HG02840 (cell line): Measurements from ENCODE around the gene GPRC5D.

ENCODE experiments used
- ATAC-seq: cut with Tn5 transposase; IDR thresholded peaks from one replicate; pipeline ENCODE4 v1.9.1; 2021; ENCODE audit warnings: mild to moderate bottlenecking, moderate library complexity, moderate number of reproducible peaks; ENCODE audit not compliant: unreplicated experiment, low FRiP score

The GPRC5D gene

DNA sequence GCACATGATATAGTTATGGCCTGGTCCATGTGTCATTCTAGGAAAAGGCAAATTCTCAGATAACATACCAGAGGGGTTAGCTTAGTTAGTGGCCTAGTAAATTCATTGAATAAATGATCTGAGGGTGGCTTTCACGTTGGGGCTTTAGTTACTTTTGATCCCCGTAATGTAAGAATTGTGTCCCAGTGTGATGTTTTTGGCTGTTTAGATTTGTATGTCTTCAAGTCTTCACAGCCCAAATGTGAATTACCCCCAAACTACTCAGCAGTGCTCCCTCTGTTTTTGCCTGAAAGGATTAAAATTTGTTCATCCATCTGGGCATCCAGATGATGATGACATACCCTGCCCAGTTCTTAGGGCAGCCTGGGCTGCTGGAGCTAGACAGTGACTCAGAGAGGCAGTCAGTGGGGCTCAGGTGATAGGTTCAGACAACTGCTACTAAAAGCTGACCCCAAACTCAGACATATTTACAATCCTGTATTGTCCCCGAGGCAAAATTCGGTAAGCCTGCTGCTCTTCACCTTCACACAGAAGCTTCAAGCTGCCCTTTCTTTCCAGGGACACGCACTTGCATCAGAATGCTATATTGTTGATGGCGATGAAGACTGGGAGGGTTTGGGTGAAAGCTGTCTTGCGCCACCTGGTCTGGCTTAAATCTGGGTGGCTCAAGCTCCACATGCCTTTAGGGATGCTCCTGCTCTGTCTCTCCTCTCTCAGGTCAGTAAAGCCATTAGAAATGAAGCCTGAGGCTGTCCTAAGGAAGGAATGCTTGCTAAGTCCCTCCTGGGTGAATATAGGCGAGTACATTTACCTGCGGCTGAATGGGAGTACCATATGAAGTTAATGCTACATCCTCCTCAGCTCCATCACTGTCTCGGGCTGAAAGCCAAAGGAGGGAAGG lies 10.3 kb downstream of the GPRC5D start:
- no peak for ATAC-seq

- ATAC-seq, result no peak
Measured at GRCh38 chr12:12939888-12940287, 12.1 kb downstream of the GPRC5D start.

DNA sequence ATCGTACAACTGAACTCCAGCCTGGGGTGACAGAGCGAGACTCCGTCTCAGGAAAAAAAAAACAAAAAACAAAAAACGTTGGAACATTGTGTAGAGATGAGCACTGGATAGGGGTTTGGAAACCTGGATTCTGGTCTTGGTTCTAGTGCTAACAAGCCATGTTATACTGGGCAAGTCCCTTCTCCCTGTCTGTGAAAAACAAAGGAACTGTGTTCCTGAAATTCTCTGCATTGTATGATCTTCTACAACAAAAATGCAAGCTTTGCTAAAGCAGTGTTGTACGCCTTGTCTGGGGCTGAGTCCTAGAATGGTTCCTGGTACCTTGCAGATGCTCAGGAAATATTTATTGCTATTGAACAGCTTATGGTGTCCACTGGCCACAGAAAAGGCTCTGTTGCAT lies 13.4 kb downstream of the GPRC5D start:
- no peak for ATAC-seq

DNA sequence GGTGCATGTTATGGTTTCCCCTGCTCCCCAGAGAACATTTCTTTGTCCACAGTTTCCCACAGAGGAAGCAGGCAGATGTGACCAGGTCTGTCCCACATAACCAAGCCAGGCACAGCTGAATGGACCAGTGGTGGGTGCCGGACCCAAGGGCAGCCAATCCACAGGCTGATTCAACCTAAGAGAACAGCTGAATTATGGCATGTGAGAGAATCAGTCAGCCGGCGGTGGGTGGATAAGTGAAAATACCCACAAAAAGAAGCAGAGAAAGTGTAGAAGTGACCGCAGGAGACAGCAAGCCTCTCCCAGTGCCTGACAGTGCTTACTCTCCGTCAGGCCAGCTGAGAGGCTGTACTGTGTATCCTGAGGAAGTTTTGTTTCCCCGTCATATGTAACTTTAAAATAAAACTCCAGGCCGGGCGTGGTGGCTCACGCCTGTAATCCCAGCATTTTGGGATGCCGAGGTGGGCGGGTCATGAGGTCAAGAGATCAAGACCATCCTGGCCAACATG lies 14.9 kb downstream of the GPRC5D start:
- ATAC-seq, result no peak

- ATAC-seq, result no peak
Measured at GRCh38 chr12:12934556-12934955, 17.4 kb downstream of the GPRC5D start.

- no peak for ATAC-seq
Measured at GRCh38 chr12:12933742-12934141, 18.2 kb downstream of the GPRC5D start.

DNA sequence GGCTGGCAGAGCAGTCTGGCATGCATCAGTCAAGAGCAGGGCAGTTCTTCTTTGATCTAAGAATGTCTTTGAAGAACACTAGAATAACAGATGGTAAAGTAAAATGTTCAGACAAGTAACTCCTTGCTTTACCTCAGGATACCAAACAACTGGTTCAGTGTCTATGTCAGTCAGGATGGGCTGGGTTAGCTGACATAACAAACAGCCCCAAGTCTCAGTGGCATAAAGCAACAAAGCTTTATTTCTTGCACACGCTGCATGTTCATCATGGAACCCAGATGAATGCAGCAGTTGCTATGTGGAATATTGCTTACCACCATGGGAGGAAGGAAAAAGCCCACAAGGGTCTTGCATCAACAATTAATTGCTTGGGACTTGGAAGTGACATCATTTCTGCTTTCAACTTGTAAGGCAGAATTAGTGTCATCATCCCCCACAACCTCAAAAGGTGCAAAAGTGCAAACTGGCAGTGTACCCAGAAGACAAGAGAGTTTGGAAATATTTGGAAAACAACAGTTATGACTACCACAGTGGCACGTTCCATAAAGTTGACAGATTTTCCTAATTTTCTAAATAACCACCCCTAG lies 21.2 kb downstream of the GPRC5D start:
- ATAC-seq, result no peak

DNA sequence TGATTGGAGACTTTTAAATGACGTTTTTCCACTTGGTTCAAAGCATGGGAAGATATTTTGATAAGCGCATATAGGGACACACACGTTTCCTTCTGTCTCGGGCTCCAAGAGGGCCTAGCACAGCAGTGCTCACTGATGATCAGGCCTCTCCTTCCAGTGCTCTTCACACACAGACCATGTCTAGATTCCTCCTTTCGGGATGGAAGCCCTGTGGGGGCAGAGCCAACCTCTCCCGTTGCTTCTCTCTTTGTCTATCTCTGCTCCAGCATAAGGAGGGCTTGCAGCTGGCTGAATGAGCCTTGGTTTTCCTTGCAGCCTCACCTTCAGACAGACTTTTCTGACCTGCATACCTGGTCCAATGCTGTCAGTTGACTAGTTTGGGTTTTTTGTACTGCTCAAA lies 22.3 kb downstream of the GPRC5D start:
- no peak for ATAC-seq

DNA sequence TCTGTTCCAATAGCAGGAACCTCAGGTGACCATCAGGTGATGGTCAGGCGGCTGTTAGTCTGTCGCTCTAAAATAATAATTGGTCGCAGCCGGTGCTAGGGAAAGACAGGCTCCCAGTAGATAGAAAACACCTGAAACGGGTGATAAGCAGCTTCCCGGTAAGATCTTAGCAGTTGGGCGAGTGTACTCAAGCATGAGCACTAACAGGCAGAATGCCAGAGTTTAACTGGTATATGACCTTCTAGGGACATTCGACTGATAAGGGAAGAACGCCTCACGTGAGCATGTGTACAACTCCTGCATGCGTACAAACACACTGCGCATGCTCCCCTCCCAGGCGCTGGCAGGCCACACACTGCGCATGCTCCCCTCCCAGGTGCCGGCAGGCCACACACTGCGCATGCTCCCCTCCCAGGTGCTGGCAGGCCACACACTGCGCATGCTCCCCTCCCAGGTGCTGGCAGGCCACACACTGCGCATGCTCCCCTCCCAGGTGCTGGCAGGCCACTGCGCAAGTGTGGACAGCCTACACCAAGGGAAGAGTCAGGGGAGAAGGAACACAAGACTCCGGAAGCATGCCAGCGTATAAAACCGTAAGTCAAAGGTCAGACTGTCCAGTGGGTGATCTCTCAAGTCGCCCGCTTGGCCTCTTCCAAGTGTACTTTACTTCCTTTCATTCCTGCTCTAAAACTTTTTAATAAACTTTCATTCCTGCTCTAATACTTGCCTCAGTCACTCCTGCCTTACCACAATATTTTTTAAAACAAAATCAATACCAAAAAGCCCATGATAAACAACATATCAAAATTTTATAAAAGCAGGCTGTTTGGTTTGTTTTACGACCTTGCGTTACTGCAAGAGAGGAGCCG lies 24.5 kb downstream of the GPRC5D start:
- no peak for ATAC-seq

GRCh38 chr12:12926571-12927071 lies 25.3 kb downstream of the GPRC5D start:
- ATAC-seq, result no peak

- no peak for ATAC-seq
Measured at GRCh38 chr12:12925388-12925787, 26.6 kb downstream of the GPRC5D start.

DNA sequence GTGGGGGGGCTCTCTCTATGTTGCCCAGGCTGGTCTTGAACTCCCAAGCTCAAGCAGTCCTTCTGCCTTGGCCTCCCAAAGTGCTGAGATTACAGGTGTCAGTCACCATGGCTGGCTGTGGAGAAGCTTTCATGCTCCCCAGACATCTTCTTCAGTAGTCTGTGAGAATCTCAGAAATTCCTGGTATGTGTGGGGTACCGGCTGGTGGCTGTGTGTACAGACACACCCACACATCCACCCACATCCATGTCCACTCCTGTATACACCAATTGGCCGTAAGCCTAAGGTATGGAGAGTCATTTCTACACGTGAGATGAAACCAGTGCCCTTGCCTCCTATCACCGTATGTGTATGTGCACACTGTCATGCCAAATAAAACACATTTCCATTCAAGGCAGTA lies 27.8 kb downstream of the GPRC5D start:
- no peak for ATAC-seq

DNA sequence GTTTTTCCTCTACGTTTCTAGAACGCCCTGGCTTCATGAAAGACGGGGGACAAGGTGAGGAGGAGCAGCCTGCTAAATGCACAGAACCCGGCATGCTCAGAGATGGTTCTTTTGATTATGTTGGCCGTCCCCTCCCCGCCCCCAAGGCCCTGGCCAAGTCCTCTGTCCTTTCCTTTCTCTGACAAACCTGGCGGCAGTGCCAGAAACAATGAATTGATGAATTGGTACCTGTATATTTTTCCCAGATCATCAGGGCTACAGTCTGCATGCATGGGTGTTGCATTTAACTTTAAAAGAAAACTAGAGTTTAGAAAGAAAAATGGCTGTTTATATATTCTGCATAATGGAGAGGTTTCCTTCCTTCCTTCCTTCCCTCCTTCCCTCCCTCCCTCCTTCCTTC lies 29.0 kb downstream of the GPRC5D start:
- no peak for ATAC-seq

GRCh38 chr12:12922191-12922616 lies 29.8 kb downstream of the GPRC5D start:
- no peak for ATAC-seq

GRCh38 chr12:12919666-12920435 lies 32.1 kb downstream of the GPRC5D start:
- no peak for ATAC-seq

DNA sequence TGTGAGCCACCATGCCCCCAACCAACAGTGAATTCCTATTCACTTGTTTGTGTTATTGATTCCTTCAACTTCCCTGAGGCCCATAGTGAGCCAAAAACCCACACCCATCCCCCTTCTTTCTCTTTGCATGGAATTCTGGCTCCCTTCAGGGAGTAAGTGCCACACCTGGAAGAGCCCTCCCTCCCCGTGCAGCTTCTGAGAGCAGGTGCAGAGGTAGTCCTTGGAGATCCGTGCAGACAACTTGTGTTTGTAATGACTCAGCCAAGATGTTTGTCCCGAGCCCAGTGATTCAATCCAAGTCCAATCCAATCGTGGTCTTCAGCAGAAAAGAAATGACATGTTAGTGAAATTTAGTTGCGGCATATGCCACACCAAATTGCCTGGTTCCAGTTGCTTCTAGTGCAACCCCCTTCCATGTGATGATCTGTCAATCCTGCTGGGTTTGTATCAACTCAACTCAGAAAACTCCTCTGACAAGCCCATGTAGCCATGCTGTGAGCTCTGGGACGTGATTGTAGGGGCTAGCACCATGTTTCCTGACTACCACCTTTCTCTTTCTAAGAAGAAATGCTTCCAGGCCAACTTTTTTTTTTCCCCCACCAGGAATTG lies 33.1 kb downstream of the GPRC5D start:
- no peak for ATAC-seq

GRCh38 chr12:12917517-12917916 lies 34.5 kb downstream of the GPRC5D start:
- ATAC-seq, result no peak

DNA sequence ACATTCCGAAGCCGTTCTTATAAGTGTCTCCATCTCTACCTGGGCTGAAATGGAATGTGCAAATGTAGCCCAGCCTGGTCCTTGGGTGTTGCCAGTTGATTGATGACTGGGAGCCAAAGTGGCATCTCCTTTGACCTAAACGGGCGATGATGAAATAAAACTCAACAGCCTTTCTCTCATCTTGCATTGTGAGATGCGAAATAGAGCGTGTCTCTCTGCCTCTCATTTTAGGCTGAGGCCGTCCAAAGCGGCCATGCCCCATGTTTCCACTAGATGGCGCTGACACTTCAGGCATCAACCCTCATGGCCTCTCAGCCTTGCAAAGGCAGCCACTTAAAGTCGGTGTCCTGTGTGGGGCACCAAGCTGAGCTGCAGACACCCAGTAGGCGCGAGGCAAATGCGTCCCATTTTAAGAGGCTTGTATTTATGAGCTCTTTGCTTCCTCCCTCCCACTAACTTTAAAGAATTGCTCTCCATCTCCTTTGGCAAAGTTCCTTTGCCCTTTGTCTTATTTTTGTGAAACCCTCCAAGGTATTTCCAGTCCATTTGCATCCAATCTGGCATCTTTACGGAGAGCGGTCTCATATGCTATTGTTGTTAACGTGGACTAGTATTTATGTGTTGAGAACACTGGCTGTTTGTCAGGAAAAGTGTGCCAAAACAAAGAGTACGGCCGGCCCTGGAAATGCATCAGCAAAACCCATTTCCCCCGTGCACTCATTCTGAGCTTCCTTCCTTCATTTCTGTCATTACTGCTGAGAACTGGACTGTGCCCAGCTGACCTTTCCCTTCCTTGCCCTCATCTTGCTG lies 35.6 kb downstream of the GPRC5D start:
- peak; percentile 88 for ATAC-seq

GRCh38 chr12:12915656-12916055 lies 36.3 kb downstream of the GPRC5D start:
- ATAC-seq, result no peak
